SK-N-SH (cell line): ENCODE data around the gene ABLIM1. TPM values are rescaled to one million over a fixed set of nuclear protein-coding genes. Genes with fewer than 3 reads are reported as not detected.

Experiments
- CTCF ChIA-PET: fragments of 300-600, 350-600 bp; formaldehyde crosslinking; extraction: SDS; loops from one replicate; lab custom pipeline; 2021; lab: Yijun Ruan, JAX
- POLR2A ChIA-PET: fragments of 350-600 bp; sonication (Branson Sonifier 250); formaldehyde crosslinking; extraction: SDS; loops from one replicate; lab custom pipeline; 2020; ENCODE audit warnings: antibody characterized with exemption, inconsistent platforms; lab: Yijun Ruan, JAX
- DNase-seq: peaks from one replicate; pipeline ENCODE4 v3.0.0; 2012
- H2AFZ ChIP-seq: fragments of 200-600 bp; sonication (generic); 2 replicates; pipeline ENCODE4 v1.8.1; 2016; ENCODE audit warnings: antibody characterized with exemption, mild to moderate bottlenecking, low read depth
- H3F3A ChIP-seq: fragments of 200-600 bp; sonication (generic); replicated peaks from 2 replicates; pipeline ENCODE3; 2016; ENCODE audit warnings: antibody characterized with exemption, mild to moderate bottlenecking; ENCODE audit not compliant: insufficient read depth
- H3K27ac ChIP-seq, 2 experiments: fragments of 200-500 bp in 1 of 2; fragments of 200-600 bp in 1 of 2; sonication (Bioruptor generic) in 1 of 2; sonication (generic), shearing (Covaris generic) in 1 of 2; 2 replicates each; pipeline versions ENCODE4 v1.5.1 to v1.6.1; 2014 to 2016; ENCODE audit warnings: low read depth in 2 of 2, inconsistent platforms in 1 of 2, low read length in 1 of 2, mild to moderate bottlenecking in 1 of 2, mixed read lengths in 1 of 2
- H3K27me3 ChIP-seq: fragments of 200-600 bp; sonication (generic), shearing (Covaris generic); 2 replicates; pipeline ENCODE4 v1.6.1; 2016; ENCODE audit warnings: mixed run types; ENCODE audit not compliant: insufficient read depth
- H3K36me3 ChIP-seq, 2 experiments: fragments of 200-500 bp in 1 of 2; fragments of 200-600 bp in 1 of 2; sonication (Bioruptor generic) in 1 of 2; sonication (generic) in 1 of 2; replicated peaks in 1 of 2; 2 replicates each; pipeline versions ENCODE3 to v1.5.1; 2014 to 2016; ENCODE audit warnings: low read length in 1 of 2, mild to moderate bottlenecking in 1 of 2; ENCODE audit not compliant: insufficient read depth in 2 of 2, control insufficient read depth in 1 of 2
- H3K4me1 ChIP-seq, 2 experiments: fragments of 200-500 bp in 1 of 2; fragments of 200-600 bp in 1 of 2; sonication (Bioruptor generic) in 1 of 2; sonication (generic), shearing (Covaris generic) in 1 of 2; 2 replicates each; pipeline versions ENCODE4 v1.5.1 to v1.6.1; 2014 to 2016; ENCODE audit warnings: low read depth in 1 of 2, low read length in 1 of 2, mixed run types in 1 of 2; ENCODE audit not compliant: insufficient read depth in 2 of 2, control insufficient read depth in 1 of 2
- H3K4me2 ChIP-seq: fragments of 200-600 bp; sonication (generic), shearing (Covaris generic); 2 replicates; pipeline ENCODE4 v1.6.1; 2017; ENCODE audit warnings: mixed run types
- H3K4me3 ChIP-seq, 2 experiments: fragments of 200-500 bp in 1 of 2; fragments of 200-600 bp in 1 of 2; sonication (Bioruptor generic) in 1 of 2; sonication (generic), shearing (Covaris generic) in 1 of 2; 2 replicates each; pipeline versions ENCODE4 v1.5.1 to v1.8.1; 2014 to 2016; ENCODE audit warnings: low read depth in 2 of 2, inconsistent platforms in 1 of 2, low read length in 1 of 2, mild to moderate bottlenecking in 1 of 2, mixed read lengths in 1 of 2, moderate library complexity in 1 of 2
- H3K79me2 ChIP-seq: fragments of 200-600 bp; sonication (generic); 2 replicates; pipeline ENCODE4 v1.8.1; 2017; ENCODE audit warnings: mild to moderate bottlenecking; ENCODE audit not compliant: insufficient read depth
- H3K9ac ChIP-seq: fragments of 200-600 bp; sonication (generic); 2 replicates; pipeline ENCODE4 v1.6.1; 2017; ENCODE audit warnings: mixed run types
- H3K9me2 ChIP-seq: fragments of 200-600 bp; sonication (generic); 2 replicates; pipeline ENCODE4 v1.6.1; 2017; ENCODE audit warnings: mixed run types
- H3K9me3 ChIP-seq: fragments of 200-600 bp; sonication (generic); 2 replicates; pipeline ENCODE4 v1.6.1; 2017; ENCODE audit warnings: mixed run types, mild to moderate bottlenecking, moderate library complexity
- H4K20me1 ChIP-seq: fragments of 200-600 bp; sonication (generic); 2 replicates; pipeline ENCODE4 v1.6.1; 2017; ENCODE audit warnings: mild to moderate bottlenecking, mixed run types; ENCODE audit not compliant: insufficient read depth
- ELF1 ChIP-seq: IDR thresholded peaks from 2 replicates; pipeline ENCODE4 v1.4.0; 2012
- EP300 ChIP-seq, 2 experiments: IDR thresholded peaks; 2 replicates each; pipeline versions ENCODE4 v1.4.0 to v1.6.1; 2012; ENCODE audit warnings: borderline replicate concordance in 1 of 2, low read depth in 1 of 2, low read length in 1 of 2
- FOSL2 ChIP-seq: IDR thresholded peaks from 2 replicates; pipeline ENCODE4 v1.4.0; 2012; ENCODE audit warnings: low read depth, mild to moderate bottlenecking, moderate library complexity, borderline replicate concordance
- FOXM1 ChIP-seq: IDR thresholded peaks from 2 replicates; pipeline ENCODE4 v1.4.0; 2012; ENCODE audit warnings: low read depth, mild to moderate bottlenecking
- GABPA ChIP-seq: IDR thresholded peaks from 2 replicates; pipeline ENCODE4 v1.4.0; 2012; ENCODE audit warnings: low read depth, mild to moderate bottlenecking
- GATA2 ChIP-seq: sonication (generic); formaldehyde crosslinking; IDR thresholded peaks from 2 replicates; pipeline ENCODE4 v1.5.0; 2020; ENCODE audit warnings: mild to moderate bottlenecking, missing genetic modification reagents
- JUND ChIP-seq: IDR thresholded peaks from 2 replicates; pipeline ENCODE4 v1.4.0; 2012
- MAX ChIP-seq: IDR thresholded peaks from 2 replicates; pipeline ENCODE4 v1.4.0; 2012; ENCODE audit warnings: low read depth
- MEF2A ChIP-seq: IDR thresholded peaks from 2 replicates; pipeline ENCODE4 v1.4.0; 2012; ENCODE audit warnings: low read depth, borderline replicate concordance
- MXI1 ChIP-seq: IDR thresholded peaks from 2 replicates; pipeline ENCODE4 v1.6.1; 2012; ENCODE audit warnings: mild to moderate bottlenecking, low read depth, low read length, improper control_type of control experiment
- NFIC ChIP-seq: IDR thresholded peaks from 2 replicates; pipeline ENCODE4 v1.4.0; 2012; ENCODE audit warnings: borderline replicate concordance
- POLR2AphosphoS5 ChIP-seq: IDR thresholded peaks from 2 replicates; pipeline ENCODE4 v1.6.1; 2012; ENCODE audit warnings: low read depth, low read length
- RCOR1 ChIP-seq: fragments of 150-350 bp; IDR thresholded peaks from 2 replicates; pipeline ENCODE4 v1.6.1; 2017; ENCODE audit warnings: antibody characterized with exemption, low read length
- RXRA ChIP-seq: IDR thresholded peaks from 2 replicates; pipeline ENCODE4 v1.4.0; 2012; ENCODE audit warnings: low read depth, mild to moderate bottlenecking, borderline replicate concordance
- SIN3A ChIP-seq: IDR thresholded peaks from 2 replicates; pipeline ENCODE4 v1.6.1; 2012; ENCODE audit warnings: low read depth, mild to moderate bottlenecking, low read length, moderate library complexity, borderline replicate concordance
- SMC3 ChIP-seq: IDR thresholded peaks from 2 replicates; pipeline ENCODE4 v1.6.1; 2012; ENCODE audit warnings: low read depth, low read length, improper control_type of control experiment
- TAF1 ChIP-seq: IDR thresholded peaks from 2 replicates; pipeline ENCODE4 v1.6.1; 2012; ENCODE audit warnings: low read depth, mild to moderate bottlenecking, low read length, moderate library complexity, borderline replicate concordance
- TCF12 ChIP-seq: IDR thresholded peaks from 2 replicates; pipeline ENCODE4 v1.4.0; 2012
- WGBS: methylation state at CpG from one replicate; pipeline ENCODE4 v1.1.6; 2017; ENCODE audit warnings: low lambda C conversion rate; 5-methylcytosine and 5-hydroxymethylcytosine counted together
- polyA plus RNA-seq, 3 experiments: library from polyadenylated mRNA; depleted of rRNA; stranded (reverse); fragments of >200 nt; gene quantifications; 2 replicates each; pipeline ENCODE4 v1.2.3, GENCODE V29; 2012
- TF ChIP-seq, protein P1 (sequence below): fragments of 150-350 bp; IDR thresholded peaks from 2 replicates; pipeline ENCODE4 v1.6.1; 2017; ENCODE audit warnings: antibody characterized with exemption, low read length, low read depth, borderline replicate concordance
- TF ChIP-seq, protein P2 (sequence below): IDR thresholded peaks from 2 replicates; pipeline ENCODE4 v1.4.0; 2012; ENCODE audit warnings: low read depth, borderline replicate concordance
- TF ChIP-seq, protein P3 (sequence below): IDR thresholded peaks from 2 replicates; pipeline ENCODE4; 2012
- TF ChIP-seq, protein P4 (sequence below): IDR thresholded peaks from 2 replicates; pipeline ENCODE4 v1.6.1; 2012; ENCODE audit warnings: mild to moderate bottlenecking, low read depth, low read length, moderate library complexity

ABLIM1 gene
- polyA plus RNA-seq, 1 of the 3 experiments (the other 2 are of a cell fraction) = 16.1 TPM

GRCh38 chr10:114458216-114458920 lies 199.7 kb downstream of the ABLIM1 start:
- ChIA-PET CTCF (interaction anchor here (0.6 to 5.1 kb wide), 14 partner anchors 10 to 890 kb away, joined by 3 to 54 read pairs (median 3); no protein-coding TSS in a partner anchor), POLR2A (interaction anchor here (0.7 kb wide), 1 partner anchor 13 kb away, joined by 3 read pairs; no protein-coding TSS in a partner anchor)
- no peaks in the 10 kb centered on the region for H3K9me3 ChIP-seq
- no peak overlapping the region for H3K27ac ChIP-seq
- H3K9me2 ChIP-seq = no peaks in the 10 kb centered on the region
- H2AFZ ChIP-seq = no peak overlapping the region
- no peak overlapping the region for H3K9ac ChIP-seq
- WGBS = 91% methylated on average over 9 of the region's 9 CpGs
- H3F3A ChIP-seq = no peaks in the 10 kb centered on the region
- no peak overlapping the region for H3K4me3 ChIP-seq
- no peak overlapping the region for H3K4me2 ChIP-seq
- H3K27me3 ChIP-seq = no peaks in the 10 kb centered on the region
- no peaks in the 10 kb centered on the region for H3K4me1 ChIP-seq
- H3K79me2 ChIP-seq = no peaks in the 10 kb centered on the region
- DNase-seq = no peak
- no peaks in the 10 kb centered on the region for H4K20me1 ChIP-seq
- H3K36me3 ChIP-seq = peaks cover 0 to 16% of the 10 kb centered on the region in 2 experiments
- TF ChIP-seq MEF2A (no peak), POLR2AphosphoS5 (no peak), MXI1 (no peak), EP300 (IDR thresholded peaks at IDR 0.05; ENCODE audit: borderline replicate concordance in 1 of 2, low read depth in 1 of 2, low read length in 1 of 2) (no peak), MAX (no peak), NFIC (no peak)

- DNase-seq = no peak
- ChIA-PET CTCF (interaction anchor here (1.1 to 3.4 kb wide), 4 partner anchors 16 to 149 kb away, joined by 3 to 14 read pairs (median 3); no protein-coding TSS in a partner anchor), POLR2A (no interaction called here)
- no peak overlapping the region for H3K4me2 ChIP-seq
- H3K4me3 ChIP-seq = no peak overlapping the region
- H3K27ac ChIP-seq = no peak overlapping the region
- H3K9me2 ChIP-seq = no peaks in the 10 kb centered on the region
- H3K9ac ChIP-seq = no peak overlapping the region
- WGBS = 90% methylated on average over 9 of the region's 9 CpGs
- H4K20me1 ChIP-seq = no peaks in the 10 kb centered on the region
- no peaks in the 10 kb centered on the region for H3K79me2 ChIP-seq
- no peaks in the 10 kb centered on the region for H3K9me3 ChIP-seq
- no peaks in the 10 kb centered on the region for H3F3A ChIP-seq
- H2AFZ ChIP-seq = no peak overlapping the region
- peaks cover 0 to 11% of the 10 kb centered on the region in 2 experiments for H3K36me3 ChIP-seq
- H3K27me3 ChIP-seq = no peaks in the 10 kb centered on the region
- no peaks in the 10 kb centered on the region for H3K4me1 ChIP-seq
- TF ChIP-seq NFIC = no peak
- TF ChIP-seq, protein P1, sequence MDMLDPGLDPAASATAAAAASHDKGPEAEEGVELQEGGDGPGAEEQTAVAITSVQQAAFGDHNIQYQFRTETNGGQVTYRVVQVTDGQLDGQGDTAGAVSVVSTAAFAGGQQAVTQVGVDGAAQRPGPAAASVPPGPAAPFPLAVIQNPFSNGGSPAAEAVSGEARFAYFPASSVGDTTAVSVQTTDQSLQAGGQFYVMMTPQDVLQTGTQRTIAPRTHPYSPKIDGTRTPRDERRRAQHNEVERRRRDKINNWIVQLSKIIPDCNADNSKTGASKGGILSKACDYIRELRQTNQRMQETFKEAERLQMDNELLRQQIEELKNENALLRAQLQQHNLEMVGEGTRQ = no peak
- TF ChIP-seq, protein P2, sequence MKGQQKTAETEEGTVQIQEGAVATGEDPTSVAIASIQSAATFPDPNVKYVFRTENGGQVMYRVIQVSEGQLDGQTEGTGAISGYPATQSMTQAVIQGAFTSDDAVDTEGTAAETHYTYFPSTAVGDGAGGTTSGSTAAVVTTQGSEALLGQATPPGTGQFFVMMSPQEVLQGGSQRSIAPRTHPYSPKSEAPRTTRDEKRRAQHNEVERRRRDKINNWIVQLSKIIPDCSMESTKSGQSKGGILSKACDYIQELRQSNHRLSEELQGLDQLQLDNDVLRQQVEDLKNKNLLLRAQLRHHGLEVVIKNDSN = no peak
- no peak for TF ChIP-seq SIN3A
- TF ChIP-seq TCF12 = no peak
- TF ChIP-seq RCOR1 = no peak
- no peak for TF ChIP-seq FOSL2
- TF ChIP-seq, protein P3, sequence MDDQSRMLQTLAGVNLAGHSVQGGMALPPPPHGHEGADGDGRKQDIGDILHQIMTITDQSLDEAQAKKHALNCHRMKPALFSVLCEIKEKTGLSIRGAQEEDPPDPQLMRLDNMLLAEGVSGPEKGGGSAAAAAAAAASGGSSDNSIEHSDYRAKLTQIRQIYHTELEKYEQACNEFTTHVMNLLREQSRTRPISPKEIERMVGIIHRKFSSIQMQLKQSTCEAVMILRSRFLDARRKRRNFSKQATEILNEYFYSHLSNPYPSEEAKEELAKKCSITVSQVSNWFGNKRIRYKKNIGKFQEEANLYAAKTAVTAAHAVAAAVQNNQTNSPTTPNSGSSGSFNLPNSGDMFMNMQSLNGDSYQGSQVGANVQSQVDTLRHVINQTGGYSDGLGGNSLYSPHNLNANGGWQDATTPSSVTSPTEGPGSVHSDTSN = no peak
- TF ChIP-seq TAF1 = no peak
- TF ChIP-seq SMC3 = no peak
- TF ChIP-seq, protein P4, sequence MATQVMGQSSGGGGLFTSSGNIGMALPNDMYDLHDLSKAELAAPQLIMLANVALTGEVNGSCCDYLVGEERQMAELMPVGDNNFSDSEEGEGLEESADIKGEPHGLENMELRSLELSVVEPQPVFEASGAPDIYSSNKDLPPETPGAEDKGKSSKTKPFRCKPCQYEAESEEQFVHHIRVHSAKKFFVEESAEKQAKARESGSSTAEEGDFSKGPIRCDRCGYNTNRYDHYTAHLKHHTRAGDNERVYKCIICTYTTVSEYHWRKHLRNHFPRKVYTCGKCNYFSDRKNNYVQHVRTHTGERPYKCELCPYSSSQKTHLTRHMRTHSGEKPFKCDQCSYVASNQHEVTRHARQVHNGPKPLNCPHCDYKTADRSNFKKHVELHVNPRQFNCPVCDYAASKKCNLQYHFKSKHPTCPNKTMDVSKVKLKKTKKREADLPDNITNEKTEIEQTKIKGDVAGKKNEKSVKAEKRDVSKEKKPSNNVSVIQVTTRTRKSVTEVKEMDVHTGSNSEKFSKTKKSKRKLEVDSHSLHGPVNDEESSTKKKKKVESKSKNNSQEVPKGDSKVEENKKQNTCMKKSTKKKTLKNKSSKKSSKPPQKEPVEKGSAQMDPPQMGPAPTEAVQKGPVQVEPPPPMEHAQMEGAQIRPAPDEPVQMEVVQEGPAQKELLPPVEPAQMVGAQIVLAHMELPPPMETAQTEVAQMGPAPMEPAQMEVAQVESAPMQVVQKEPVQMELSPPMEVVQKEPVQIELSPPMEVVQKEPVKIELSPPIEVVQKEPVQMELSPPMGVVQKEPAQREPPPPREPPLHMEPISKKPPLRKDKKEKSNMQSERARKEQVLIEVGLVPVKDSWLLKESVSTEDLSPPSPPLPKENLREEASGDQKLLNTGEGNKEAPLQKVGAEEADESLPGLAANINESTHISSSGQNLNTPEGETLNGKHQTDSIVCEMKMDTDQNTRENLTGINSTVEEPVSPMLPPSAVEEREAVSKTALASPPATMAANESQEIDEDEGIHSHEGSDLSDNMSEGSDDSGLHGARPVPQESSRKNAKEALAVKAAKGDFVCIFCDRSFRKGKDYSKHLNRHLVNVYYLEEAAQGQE = no peak
- no peak for TF ChIP-seq GATA2 (CRISPR knock-in tag)
- TF ChIP-seq MEF2A = no peak
- no peak for TF ChIP-seq ELF1
- TF ChIP-seq GABPA = no peak
- TF ChIP-seq RXRA = no peak
- no peak for TF ChIP-seq JUND
- no peak for TF ChIP-seq FOXM1
These were observed 204.5 kb downstream of the ABLIM1 start for GRCh38 chr10:114453576-114453975.
